NCI-H226 (cell line): Measurements from ENCODE around the gene PALD1.

Experiments
- DNase-seq: peaks from one replicate; pipeline ENCODE4 v3.0.0-alpha.2; 2015

PALD1 gene

GRCh38 chr10:70507966-70508365, 29.4 kb downstream of the PALD1 start:
- DNase-seq, result no peak

DNA sequence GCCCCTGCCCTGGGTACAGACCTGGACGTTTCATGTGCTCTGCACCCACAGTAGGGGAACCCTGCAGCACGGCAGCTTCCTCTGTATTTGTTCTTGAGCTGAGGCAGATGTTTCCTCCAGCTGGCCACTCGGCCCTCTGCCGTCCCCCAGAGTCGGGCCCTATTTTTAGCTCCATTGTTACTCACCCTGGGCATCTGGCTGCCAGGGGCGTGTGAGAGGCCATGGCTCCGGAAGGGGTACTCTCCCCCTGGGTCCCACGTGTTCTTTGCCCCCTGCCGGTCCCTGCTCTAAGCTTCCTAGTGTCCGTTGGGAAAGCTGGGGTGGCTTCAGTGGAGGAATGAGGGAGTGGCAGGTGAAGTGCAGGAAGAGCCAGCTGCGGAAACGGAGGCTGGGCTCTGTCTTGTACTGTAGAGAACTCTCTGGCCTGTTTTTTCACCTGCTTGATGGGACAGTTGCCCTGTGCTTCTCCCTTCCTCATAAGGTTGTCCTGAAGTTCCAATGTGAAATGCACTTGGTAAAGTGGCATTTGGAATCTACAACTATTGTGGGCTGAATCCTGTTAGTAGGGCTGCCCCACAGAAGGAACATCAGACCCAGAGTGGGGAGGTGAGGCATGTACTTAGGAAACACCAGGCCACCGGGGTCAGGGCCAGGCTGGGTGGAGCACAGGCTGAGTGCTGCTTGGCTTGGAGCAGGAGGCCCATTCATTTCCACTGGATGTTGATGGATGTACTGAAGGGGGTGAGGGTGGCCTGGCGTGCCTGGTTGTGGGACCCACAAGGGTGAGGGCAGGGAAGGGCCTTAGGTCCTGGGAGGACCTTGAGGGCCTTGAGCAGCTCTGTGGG, 30.6 kb downstream of the PALD1 start:
- DNase-seq, result no peak

DNA sequence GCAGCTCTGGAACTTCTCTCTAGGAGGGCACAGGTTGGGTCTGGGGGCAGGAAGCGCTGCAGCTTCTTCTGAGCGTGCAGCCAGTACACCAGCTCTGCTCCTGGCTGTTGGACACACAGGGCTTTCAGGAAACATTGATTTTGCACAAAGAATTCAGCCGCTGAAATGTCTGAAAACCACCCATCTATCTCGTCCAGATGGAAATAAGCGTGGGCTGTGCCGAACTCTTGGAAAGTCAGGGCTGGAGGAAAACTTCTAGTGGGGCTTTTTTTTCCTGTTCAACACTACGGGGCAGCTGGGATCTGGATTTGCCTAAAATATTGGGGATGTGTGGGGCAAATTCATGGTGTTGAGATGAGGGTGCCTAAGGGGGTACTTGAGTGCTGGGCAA, 31.2 kb downstream of the PALD1 start:
- no peak for DNase-seq

DNA sequence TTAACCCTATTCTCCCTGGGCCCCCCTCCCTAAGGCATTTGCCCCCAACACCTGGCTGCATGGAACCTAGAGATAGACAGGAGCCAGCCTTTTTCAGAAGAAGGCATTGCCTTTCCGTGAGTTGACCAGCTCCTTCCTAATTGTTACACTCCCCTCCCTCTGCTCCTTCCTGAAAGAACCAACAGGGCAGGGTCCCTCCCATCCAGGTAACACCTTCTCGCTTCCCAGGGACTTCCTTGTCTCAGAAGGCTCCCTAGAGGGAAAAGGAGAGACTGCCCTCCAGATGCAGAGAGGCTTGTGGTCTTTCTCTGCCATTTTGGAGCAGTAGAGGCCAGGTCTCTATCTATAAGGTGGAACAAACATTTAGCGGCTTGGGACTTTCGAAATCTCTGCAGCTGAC, 31.9 kb downstream of the PALD1 start:
- DNase-seq, result no peak

GRCh38 chr10:70510904-70511303, 32.3 kb downstream of the PALD1 start:
- DNase-seq, result no peak

DNA sequence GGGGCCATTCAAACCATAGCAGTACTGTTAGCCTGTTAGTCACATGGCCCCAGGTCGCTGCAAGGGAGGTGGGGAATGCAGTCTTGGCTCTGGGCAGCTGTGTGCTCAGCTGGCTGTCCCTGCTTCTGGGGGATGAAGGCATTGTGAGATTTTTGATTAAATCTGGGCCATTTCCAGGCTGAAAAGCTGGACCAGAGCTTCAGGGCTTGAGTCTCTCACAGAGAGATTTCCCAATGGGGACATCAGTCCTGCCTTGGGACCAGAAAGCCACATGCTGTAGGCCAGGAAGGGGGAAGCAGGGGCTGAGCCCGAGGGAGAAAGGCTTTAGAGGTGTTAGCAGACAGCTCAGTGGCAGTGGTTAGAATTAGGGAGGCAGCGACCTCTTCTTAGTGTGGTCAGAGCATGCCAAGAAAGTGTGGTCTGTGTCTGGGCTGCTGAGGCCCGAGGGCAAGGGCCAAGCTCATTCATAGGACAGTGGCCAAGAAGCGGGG, 33.6 kb downstream of the PALD1 start:
- no peak for DNase-seq

DNA sequence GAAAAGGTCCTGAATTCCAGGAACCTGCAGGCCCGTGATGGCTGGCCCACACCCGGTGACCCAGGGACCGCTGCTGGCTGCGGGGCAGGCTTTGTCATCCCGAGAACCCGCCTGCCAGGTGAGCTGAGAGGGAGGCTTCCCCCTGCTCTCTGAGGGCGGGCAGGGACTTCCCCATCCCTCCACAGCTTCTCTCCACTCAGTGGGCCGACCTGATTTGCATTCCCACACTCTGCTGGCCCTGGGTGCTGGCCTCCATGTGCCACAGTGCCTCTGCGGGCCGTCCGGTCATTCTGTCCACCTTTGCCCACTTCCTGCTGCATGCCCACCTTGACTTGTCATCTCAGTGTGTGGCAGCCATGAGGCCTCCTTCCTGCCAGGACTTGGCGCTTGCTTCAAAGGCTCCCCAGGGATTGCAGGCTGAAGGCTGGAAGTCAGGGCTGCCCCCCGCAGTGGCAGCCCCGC, 35.3 kb downstream of the PALD1 start:
- DNase-seq, result no peak

DNA sequence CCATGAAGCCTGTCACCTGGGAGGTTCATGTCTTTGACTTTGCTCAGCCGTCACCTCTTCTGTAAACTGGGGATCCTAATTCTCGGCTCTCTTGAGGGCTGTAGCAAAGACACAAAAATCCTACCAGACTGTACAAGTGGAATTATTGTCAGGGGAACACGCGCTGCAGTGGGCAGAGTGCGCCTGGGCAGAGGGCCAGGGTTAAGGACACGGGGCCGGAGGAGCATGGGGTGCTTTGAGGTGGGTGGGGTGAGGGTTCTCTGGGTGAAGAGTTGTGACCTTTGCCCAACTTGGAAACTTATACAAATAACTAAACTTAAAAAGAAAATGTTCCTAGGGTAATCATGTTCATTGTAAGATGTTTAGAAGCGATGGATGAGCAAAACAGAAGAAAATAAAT, 36.0 kb downstream of the PALD1 start:
- no peak for DNase-seq

GRCh38 chr10:70515035-70515667, 36.6 kb downstream of the PALD1 start:
- DNase-seq, result no peak

GRCh38 chr10:70518695-70519094, 40.1 kb downstream of the PALD1 start:
- peak; percentile 72 for DNase-seq

DNA sequence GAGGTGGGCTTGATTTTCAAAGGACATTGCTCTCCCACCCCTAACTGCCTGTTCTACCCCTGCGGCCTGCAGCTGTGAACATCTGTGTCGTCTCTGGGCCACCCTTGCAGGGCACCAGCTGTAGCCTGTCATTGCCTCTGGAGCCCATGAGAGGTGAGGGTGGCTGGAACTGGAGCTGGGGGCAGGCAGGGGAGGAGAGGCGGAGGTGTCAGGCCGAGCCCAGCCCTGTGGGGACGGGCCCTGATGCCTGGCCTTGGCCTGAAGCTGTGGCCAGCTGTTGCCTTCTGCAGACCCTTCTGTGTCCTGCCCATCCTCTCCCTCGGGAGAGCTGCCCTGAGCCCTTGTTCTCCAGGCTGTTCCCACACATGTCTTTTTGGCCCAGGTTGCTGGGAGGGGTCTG, 44.5 kb downstream of the PALD1 start:
- DNase-seq, result no peak

DNA sequence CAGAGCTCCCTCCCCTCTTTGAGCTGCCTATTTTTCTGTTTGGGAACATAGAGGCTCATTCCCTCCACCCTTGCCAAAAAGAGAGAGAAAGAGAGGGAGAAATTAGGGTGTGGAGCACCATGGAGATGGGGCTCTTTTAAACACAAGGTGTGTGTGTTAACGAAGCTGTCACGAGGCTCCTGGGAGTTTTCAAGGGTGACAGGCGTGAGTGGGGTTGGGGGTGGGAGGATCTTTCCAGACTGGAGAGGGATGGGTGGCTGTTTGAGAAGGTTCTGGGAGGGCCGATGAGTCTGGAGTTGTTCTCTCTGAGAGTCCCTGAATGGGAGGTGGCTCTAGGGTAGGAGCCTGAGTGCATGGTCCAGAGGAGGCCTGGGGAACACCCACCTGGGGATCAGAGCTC, 45.0 kb downstream of the PALD1 start:
- no peak for DNase-seq

DNA sequence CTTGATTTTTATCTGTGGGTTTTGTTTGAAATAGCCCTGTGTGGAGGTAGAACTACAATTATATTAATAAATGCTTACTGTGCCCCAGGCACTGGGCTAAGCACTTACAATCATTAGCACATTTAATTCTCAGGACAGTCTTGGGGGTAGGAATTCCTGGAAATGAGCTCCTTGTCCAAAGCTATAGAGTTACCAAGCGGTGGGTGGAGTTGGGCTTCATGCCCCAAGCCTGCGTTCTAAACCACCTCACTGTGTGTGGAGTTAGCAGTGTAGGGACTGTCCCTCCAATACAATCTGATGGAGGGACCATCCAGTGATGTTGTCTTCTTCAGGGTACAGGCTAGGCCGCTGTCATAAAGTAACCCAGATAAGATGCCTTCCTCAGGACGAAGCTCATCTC, 49.7 kb downstream of the PALD1 start:
- no peak for DNase-seq

DNA sequence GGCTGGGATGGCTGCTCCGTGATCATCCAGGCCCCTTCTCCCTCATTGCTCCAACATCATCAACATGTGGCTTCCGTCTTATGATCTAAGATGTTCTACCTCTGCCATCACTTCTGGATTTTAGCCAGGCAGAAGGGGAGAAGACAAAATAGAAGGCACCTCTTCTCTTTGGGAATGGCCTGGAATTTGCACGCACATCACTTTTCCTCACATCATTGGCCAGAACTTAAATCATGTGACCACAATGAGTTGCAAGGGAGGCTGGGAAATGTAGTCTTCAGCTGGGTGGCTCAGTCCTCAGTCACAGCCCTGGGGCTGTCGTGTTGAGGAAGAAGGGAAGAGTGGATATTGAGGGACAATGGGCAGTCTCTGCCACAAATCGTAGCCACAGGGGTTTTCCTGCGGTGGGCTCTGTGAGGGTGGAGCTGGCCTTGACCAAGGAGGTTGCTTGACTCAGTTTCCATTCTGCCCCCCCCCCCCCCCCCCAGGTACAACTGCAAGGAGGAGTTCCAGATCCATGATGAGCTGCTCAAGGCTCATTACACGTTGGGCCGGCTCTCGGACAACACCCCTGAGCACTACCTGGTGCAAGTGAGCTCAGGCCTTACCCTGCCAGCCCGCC, 50.3 kb downstream of the PALD1 start:
- DNase-seq, result peak; percentile 68

DNA sequence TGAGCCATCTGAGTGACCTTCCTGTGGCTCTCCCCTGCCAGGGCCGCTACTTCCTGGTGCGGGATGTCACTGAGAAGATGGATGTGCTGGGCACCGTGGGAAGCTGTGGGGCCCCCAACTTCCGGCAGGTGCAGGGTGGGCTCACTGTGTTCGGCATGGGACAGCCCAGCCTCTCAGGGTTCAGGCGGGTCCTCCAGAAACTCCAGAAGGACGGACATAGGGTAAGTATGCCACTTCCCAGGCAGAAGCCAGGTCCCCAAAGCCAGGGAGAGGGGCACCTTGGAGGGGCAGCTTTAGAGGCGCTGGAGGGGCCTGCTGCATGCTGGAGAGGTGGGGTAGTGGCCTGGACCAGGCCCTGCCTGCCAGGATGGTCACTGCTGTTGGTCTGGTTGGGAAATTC, 51.3 kb downstream of the PALD1 start:
- DNase-seq, result no peak

- no peak for DNase-seq
Measured at GRCh38 chr10:70530315-70530714, 51.7 kb downstream of the PALD1 start.

- DNase-seq, result no peak
Measured at GRCh38 chr10:70532554-70533188, 54.1 kb downstream of the PALD1 start.

DNA sequence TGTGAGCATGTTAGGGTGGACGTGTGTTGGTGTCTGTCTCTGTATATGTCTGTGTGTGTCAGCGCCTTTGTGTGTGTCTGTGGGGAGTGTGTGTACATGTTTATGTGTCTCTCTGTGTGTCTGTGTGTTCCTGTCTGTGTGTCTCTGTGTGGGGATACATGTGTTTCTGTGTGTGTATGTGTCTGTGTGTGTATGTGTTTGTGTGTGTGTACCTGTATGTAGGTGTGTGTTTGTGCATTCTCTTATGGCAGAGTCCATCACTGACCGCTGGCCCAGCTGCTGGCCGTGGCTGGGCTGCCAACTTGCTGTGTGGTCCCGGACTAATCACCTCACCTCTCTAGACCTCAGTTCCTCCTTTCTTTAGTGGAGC, 54.6 kb downstream of the PALD1 start:
- DNase-seq, result no peak

GRCh38 chr10:70534281-70534680, 55.7 kb downstream of the PALD1 start:
- no peak for DNase-seq

- no peak for DNase-seq
Measured at GRCh38 chr10:70535001-70535400, 56.4 kb downstream of the PALD1 start.

DNA sequence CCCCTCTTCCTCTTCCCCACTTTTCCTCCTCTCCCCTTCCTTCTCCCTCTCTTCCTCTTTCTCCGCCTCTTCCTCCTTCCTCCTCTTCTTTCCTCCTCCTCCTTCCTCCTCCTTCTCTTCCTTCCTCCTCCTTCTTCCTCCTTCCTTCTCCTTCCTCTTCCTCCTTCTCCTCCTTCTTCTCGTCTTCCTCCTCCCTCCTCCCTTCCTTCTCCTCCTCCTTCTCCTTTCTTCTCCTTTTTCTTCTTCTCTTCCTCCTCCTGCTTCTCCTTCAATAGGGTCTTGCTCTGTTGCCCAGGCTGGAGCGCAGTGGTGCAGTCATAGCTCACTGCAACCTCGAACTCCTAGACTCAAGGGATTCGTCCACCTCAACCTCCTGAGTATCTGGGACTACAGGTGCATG, 56.9 kb downstream of the PALD1 start:
- no peak for DNase-seq

GRCh38 chr10:70536196-70536861, 57.8 kb downstream of the PALD1 start:
- no peak for DNase-seq
